ENCODE measurements around the gene HEBP1.
A peak's percentile ranks its signal among the peaks of the same experiment; 100 is the strongest.

HEBP1 gene

GRCh38 chr12:12999271-12999958, 650 bp downstream of the HEBP1 start:
- Histone ChIP-seq H3K9ac (ENCODE audit: low read length) (no peak overlapping the region), H3K79me2 (ENCODE audit: low read length) (no peaks in the 10 kb centered on the region), H3K36me3 (replicated peaks; ENCODE audit: low read depth, low read length) (no peaks in the 10 kb centered on the region), H3K4me3 (ENCODE audit: low read length) (peak overlapping the region; percentile 79), H2AFZ (ENCODE audit: low read depth, low read length) (peak overlapping the region; percentile 35; the same call in 1 of the 2 replicates), H4K20me1 (ENCODE audit: insufficient read depth, low read length) (no peaks in the 10 kb centered on the region), H3K27ac (ENCODE audit: low read length) (no peak overlapping the region), H3K9me3 (ENCODE audit: insufficient read depth, low read length) (no peaks in the 10 kb centered on the region), H3K4me1 (ENCODE audit: low read length) (no peaks in the 10 kb centered on the region), H3K27me3 (ENCODE audit: low read depth, low read length) (peaks cover 65% of the 10 kb centered on the region), H3K4me2 (ENCODE audit: low read length) (peak overlapping the region; percentile 73)
- no peak for TF ChIP-seq CTCF (IDR thresholded peaks at IDR 0.05; ENCODE audit: low read depth, low read length)
- no peak for TF ChIP-seq EZH2phosphoT487 (IDR thresholded peaks at IDR 0.05; ENCODE audit: low read depth)

GRCh38 chr12:12998248-12998647, 1.8 kb downstream of the HEBP1 start:
- no peak overlapping the region for H2AFZ ChIP-seq (ENCODE audit: low read depth, low read length)
- TF ChIP-seq EZH2phosphoT487 (IDR thresholded peaks at IDR 0.05; ENCODE audit: low read depth) = no peak
- TF ChIP-seq CTCF (IDR thresholded peaks at IDR 0.05; ENCODE audit: low read depth, low read length) = no peak

DNA sequence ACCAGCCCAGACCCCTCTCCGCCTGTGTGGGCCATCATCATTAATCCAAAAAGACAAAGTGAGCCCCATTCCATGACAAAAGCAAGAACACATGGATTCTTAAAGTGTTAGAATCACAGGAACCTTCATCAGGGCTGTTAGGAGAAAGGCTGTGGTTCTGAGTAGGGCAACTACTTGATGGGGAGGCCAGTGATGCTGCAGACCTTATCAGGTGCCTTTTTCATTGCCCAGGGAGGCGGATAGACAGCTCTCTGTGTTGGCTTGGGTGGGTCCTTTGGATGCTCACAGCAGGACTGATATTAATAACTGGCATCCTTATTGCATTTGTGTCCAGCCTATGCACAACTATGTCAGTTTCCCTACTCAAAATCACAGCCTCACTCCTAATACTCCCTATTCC, 2.3 kb downstream of the HEBP1 start:
- no peak overlapping the region for H3K9ac ChIP-seq (ENCODE audit: low read length)
- H2AFZ ChIP-seq (ENCODE audit: low read depth, low read length) = no peak overlapping the region
- TF ChIP-seq CTCF (IDR thresholded peaks at IDR 0.05; ENCODE audit: low read depth, low read length) = no peak
- no peak for TF ChIP-seq EZH2phosphoT487 (IDR thresholded peaks at IDR 0.05; ENCODE audit: low read depth)
- H3K9me3 ChIP-seq (ENCODE audit: insufficient read depth, low read length) = no peaks in the 10 kb centered on the region
- H3K4me1 ChIP-seq (ENCODE audit: low read length) = no peaks in the 10 kb centered on the region
- H3K79me2 ChIP-seq (ENCODE audit: low read length) = no peaks in the 10 kb centered on the region
- no peak overlapping the region for H3K27ac ChIP-seq (ENCODE audit: low read length)
- no peak overlapping the region for H3K4me3 ChIP-seq (ENCODE audit: low read length)
- H3K4me2 ChIP-seq (ENCODE audit: low read length) = no peak overlapping the region
- H4K20me1 ChIP-seq (ENCODE audit: insufficient read depth, low read length) = no peaks in the 10 kb centered on the region
- peaks cover 67% of the 10 kb centered on the region for H3K27me3 ChIP-seq (ENCODE audit: low read depth, low read length)
- no peaks in the 10 kb centered on the region for H3K36me3 ChIP-seq (replicated peaks; ENCODE audit: low read depth, low read length)

More at GRCh38 chr12:12998248-12998647, 1.8 kb downstream of the HEBP1 start:
- H3K9ac ChIP-seq (ENCODE audit: low read length) = no peak overlapping the region
- H3K4me1 ChIP-seq (ENCODE audit: low read length) = no peaks in the 10 kb centered on the region
- H3K79me2 ChIP-seq (ENCODE audit: low read length) = no peaks in the 10 kb centered on the region
- no peak overlapping the region for H3K4me3 ChIP-seq (ENCODE audit: low read length)
- H3K27me3 ChIP-seq (ENCODE audit: low read depth, low read length) = peaks cover 70% of the 10 kb centered on the region
- H3K9me3 ChIP-seq (ENCODE audit: insufficient read depth, low read length) = no peaks in the 10 kb centered on the region
- H3K27ac ChIP-seq (ENCODE audit: low read length) = no peak overlapping the region
- no peaks in the 10 kb centered on the region for H3K36me3 ChIP-seq (replicated peaks; ENCODE audit: low read depth, low read length)
- no peak overlapping the region for H3K4me2 ChIP-seq (ENCODE audit: low read length)
- H4K20me1 ChIP-seq (ENCODE audit: insufficient read depth, low read length) = no peaks in the 10 kb centered on the region

- Histone ChIP-seq H3K9me3 (ENCODE audit: insufficient read depth, low read length) (no peaks in the 10 kb centered on the region), H3K4me1 (ENCODE audit: low read length) (peaks cover 4% of the 10 kb centered on the region; the same call in 1 of the 2 replicates), H3K4me3 (ENCODE audit: low read length) (no peak overlapping the region), H4K20me1 (ENCODE audit: insufficient read depth, low read length) (no peaks in the 10 kb centered on the region), H2AFZ (ENCODE audit: low read depth, low read length) (no peak overlapping the region), H3K79me2 (ENCODE audit: low read length) (no peaks in the 10 kb centered on the region), H3K27me3 (ENCODE audit: low read depth, low read length) (peaks cover 61% of the 10 kb centered on the region), H3K36me3 (replicated peaks; ENCODE audit: low read depth, low read length) (no peaks in the 10 kb centered on the region), H3K9ac (ENCODE audit: low read length) (no peak overlapping the region), H3K27ac (ENCODE audit: low read length) (no peak overlapping the region), H3K4me2 (ENCODE audit: low read length) (no peak overlapping the region)
- TF ChIP-seq EZH2phosphoT487 (IDR thresholded peaks at IDR 0.05; ENCODE audit: low read depth) = no peak
- TF ChIP-seq CTCF (IDR thresholded peaks at IDR 0.05; ENCODE audit: low read depth, low read length) = no peak
These were observed 2.9 kb downstream of the HEBP1 start for GRCh38 chr12:12997156-12997555.

Data from OCI-LY3 (cell line).